Right ventricle myocardium inferior (tissue), 1 donor: ENCODE measurements around the gene ATG9B. TPM values are rescaled to one million over a fixed set of nuclear protein-coding genes. Genes with fewer than 3 reads are reported as not detected.
A peak's percentile ranks its signal among the peaks of the same experiment; 100 is the strongest.
"Not testable (repeated sequence)": the region's sequence is repeated elsewhere in the genome, so short reads cannot be mapped to it uniquely, and the experiment has no call there.

Source experiments
- ATAC-seq: fragments of 200-7000 bp; cut with Tn5 transposase; one replicate; pipeline ENCODE4 v1.9.1; 2020; ENCODE audit warnings: mild to moderate bottlenecking, moderate library complexity
- DNase-seq: peaks from one replicate; pipeline ENCODE4 v3.0.0; 2021; ENCODE audit errors: missing footprints
- intact Hi-C: fragments of 100-400 bp; cut with DNase I; formaldehyde crosslinking; loops from one replicate; pipeline ENCODE4 v1.11.0; 2022
- total RNA-seq: library from RNA; stranded (reverse); fragmentation: NEBNext Ultra II Directional; extraction: Animal tissue kit (Norgen Biotek cat#: 25700); gene quantifications from one replicate; pipeline ENCODE4 v1.2.1, GENCODE V29; 2021
- donor health status: DM: no; HTN: yes; CAD: no; lungs with severe emphysema.

The ATG9B gene
- total RNA-seq, 1 donor from 2014 or later, result not detected

GRCh38 chr7:151043449-151043848, 19.2 kb upstream of the ATG9B start:
- peak; percentile 57 for DNase-seq
- intact Hi-C loops, ATAC-seq: not testable (repeated sequence)

DNA sequence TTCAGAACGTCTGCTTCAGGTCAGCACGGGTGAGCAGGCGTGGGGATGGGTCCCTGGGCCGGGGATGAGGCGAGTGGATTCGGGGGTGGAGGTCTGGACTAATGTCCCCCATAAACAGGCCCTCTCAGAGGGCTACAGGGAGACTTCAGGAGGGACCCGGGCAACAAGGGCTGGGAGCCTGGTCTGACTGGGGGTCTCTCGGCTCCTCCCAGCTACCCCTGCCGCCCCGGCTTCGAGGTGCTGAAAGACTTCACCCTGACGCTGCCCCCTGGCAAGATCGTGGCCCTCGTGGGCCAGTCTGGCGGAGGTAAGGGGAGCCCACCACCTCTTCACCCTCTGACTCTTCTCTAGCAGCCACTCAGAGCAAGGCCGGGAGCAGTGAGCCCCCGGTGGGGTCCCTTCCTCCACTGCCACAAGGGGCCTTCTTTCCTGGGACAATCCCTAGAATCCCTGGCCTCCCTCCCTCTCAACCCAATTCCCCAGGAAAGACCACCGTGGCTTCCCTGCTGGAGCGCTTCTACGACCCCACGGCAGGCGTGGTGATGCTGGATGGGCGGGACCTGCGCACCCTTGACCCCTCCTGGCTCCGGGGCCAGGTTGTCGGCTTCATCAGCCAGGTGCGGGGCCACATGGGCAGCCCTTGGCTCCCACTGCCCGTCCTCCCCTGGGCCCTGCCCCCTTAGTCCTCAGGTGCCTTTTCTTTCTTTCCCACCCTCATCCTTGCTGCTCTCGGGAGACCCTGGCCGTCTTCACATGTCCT, 16.5 kb upstream of the ATG9B start:
- DNase-seq (no peak), ATAC-seq (no peak)
- intact Hi-C loops, result no loop called here

- DNase-seq, result peak; percentile 27
- no peak for ATAC-seq
- intact Hi-C loops, result no loop called here
Observed at GRCh38 chr7:151039850-151040548, 15.7 kb upstream of the ATG9B start.

- DNase-seq (peak; percentile 74), ATAC-seq (no peak)
- intact Hi-C loops, result no loop called here
Observed at GRCh38 chr7:151038951-151039849, 14.9 kb upstream of the ATG9B start.

- DNase-seq (peak; percentile 53), ATAC-seq (no peak)
- intact Hi-C loops, result no loop called here
Observed at GRCh38 chr7:151035902-151036301, 11.6 kb upstream of the ATG9B start.

GRCh38 chr7:151035026-151035717, 10.9 kb upstream of the ATG9B start:
- ATAC-seq, result peak; percentile 77
- peak; percentile 57 for DNase-seq
- intact Hi-C loops, result no loop called here

GRCh38 chr7:151034312-151035025, 10.2 kb upstream of the ATG9B start:
- intact Hi-C loops, result no loop called here
- DNase-seq, result peak; percentile 50
- ATAC-seq, result no peak

GRCh38 chr7:151033864-151034249, 9.6 kb upstream of the ATG9B start:
- intact Hi-C loops, result no loop called here
- no peak for ATAC-seq

GRCh38 chr7:151032936-151033863, 8.9 kb upstream of the ATG9B start:
- DNase-seq (peak; percentile 37), ATAC-seq (no peak)
- intact Hi-C loops, result no loop called here

More at GRCh38 chr7:151033864-151034249, 9.6 kb upstream of the ATG9B start:
- peak; percentile 55 for DNase-seq

DNA sequence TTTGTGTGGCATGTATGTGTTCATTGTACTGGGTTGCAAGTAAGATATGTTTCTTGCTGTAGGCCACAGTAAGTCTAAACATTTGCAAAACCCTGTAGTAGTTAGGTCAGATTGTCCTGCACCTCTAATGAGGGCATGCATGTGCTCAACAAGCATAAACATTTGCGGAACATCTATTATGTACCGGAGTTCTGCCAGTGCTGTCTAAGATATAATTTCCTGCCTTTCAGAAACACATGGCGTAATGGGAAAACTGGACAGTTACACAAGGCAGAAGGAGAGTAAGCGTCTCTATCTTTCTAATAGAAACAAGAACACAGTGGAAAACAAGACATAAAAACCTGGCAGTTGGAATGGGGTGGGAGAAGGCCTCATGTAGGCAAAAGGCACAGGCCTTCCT, 6.7 kb upstream of the ATG9B start:
- intact Hi-C loops, result no loop called here
- no peak for ATAC-seq
- DNase-seq, result no peak

GRCh38 chr7:151028948-151029501, 4.7 kb upstream of the ATG9B start:
- ATAC-seq, result no peak
- no peak for DNase-seq
- intact Hi-C loops, result loop anchor here (1.0 to 2.0 kb wide), 2 partner anchors 30 to 82 kb away; partner anchors contain the start of gene SLC4A2

GRCh38 chr7:151028131-151028947, 4.0 kb upstream of the ATG9B start, which contains the start of gene ABCB8:
Gene ABCB8, plus strand, starts transcription at chr7:151028450. Its CDS starts 66 bp downstream, at chr7:151028516.
- intact Hi-C loops, result loop anchor here (1.0 to 2.0 kb wide), 2 partner anchors 31 to 82 kb away; partner anchors contain the start of gene SLC4A2
- ATAC-seq (peak; percentile 97), DNase-seq (peak; percentile 96)

- ATAC-seq, DNase-seq: not testable (repeated sequence)
- intact Hi-C loops, result loop anchor here (1.0 to 2.0 kb wide), 2 partner anchors 32 to 83 kb away; partner anchors contain the start of gene SLC4A2
Observed at GRCh38 chr7:151027728-151028130, 3.4 kb upstream of the ATG9B start.

- DNase-seq, result peak; percentile 20
- ATAC-seq, intact Hi-C loops: not testable (repeated sequence)
Observed at GRCh38 chr7:151026771-151027727, 2.8 kb upstream of the ATG9B start.
